ENCODE results near the gene TMC2. TPM values are rescaled to one million over a fixed set of nuclear protein-coding genes. Genes with fewer than 3 reads are reported as not detected.
"Not testable (repeated sequence)": the region's sequence is repeated elsewhere in the genome, so short reads cannot be mapped to it uniquely, and the experiment has no call there.

The TMC2 gene
- not detected for total RNA-seq

- Mint-ChIP-seq H3K27me3 (ENCODE audit: low read depth) (peaks cover 17% of the 10 kb centered on the region), H3K9me3 (no peaks in the 10 kb centered on the region), H3K4me3 (no peak within 1 kb of the TSS), H3K27ac (no peak within 1 kb of the TSS), H3K4me1 (ENCODE audit: low read depth) (no peaks in the 10 kb centered on the region), H3K36me3 (ENCODE audit: insufficient read depth in 2 of 2) (no peaks in the 10 kb centered on the region)
- ATAC-seq (replicated peaks in 1 of 2) (no peak), DNase-seq (no peak)
Measured at GRCh38 chr20:2536560-2536986, at the start of gene TMC2. TMC2 (plus strand) TSS chr20:2536573; CDS start chr20:2536622, 49 bp downstream.

GRCh38 chr20:2502808-2503384 is 33.5 kb upstream of the TMC2 start:
- not testable (repeated sequence) for DNase-seq; ATAC-seq (replicated peaks in 1 of 2); H3K27me3 Mint-ChIP-seq (ENCODE audit: low read depth); H3K4me3 Mint-ChIP-seq; H3K27ac Mint-ChIP-seq; H3K9me3 Mint-ChIP-seq; H3K4me1 Mint-ChIP-seq (ENCODE audit: low read depth)
- H3K36me3 Mint-ChIP-seq (ENCODE audit: insufficient read depth in 2 of 2) = peaks cover 4 to 12% of the 10 kb centered on the region in 2 donors

DNA sequence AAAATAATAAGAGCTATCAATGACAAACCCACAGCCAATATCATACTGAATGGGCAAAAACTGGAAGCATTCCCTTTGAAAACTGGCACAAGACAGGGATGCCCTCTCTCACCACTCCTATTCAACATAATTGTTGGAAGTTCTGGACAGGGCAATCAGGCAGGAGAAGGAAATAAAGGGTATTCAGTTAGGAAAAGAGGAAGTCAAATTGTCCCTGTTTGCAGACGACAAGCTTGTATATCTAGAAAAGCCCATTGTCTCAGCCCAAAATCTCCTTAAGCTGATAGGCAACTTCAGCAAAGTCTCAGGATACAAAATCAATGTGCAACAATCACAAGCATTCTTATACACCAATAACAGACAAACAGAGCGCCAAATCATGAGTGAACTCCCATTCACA is 31.6 kb upstream of the TMC2 start:
- ATAC-seq (replicated peaks in 1 of 2); DNase-seq; H3K9me3 Mint-ChIP-seq; H3K4me3 Mint-ChIP-seq; H3K27me3 Mint-ChIP-seq (ENCODE audit: low read depth); H3K27ac Mint-ChIP-seq: not testable (repeated sequence)
- peaks cover 7 to 11% of the 10 kb centered on the region in 2 donors for H3K36me3 Mint-ChIP-seq (ENCODE audit: insufficient read depth in 2 of 2)
- H3K4me1 Mint-ChIP-seq (ENCODE audit: low read depth) = peaks cover 16% of the 10 kb centered on the region

GRCh38 chr20:2506426-2506825 is 29.9 kb upstream of the TMC2 start:
- H3K27ac Mint-ChIP-seq, DNase-seq: not testable (repeated sequence)

DNA sequence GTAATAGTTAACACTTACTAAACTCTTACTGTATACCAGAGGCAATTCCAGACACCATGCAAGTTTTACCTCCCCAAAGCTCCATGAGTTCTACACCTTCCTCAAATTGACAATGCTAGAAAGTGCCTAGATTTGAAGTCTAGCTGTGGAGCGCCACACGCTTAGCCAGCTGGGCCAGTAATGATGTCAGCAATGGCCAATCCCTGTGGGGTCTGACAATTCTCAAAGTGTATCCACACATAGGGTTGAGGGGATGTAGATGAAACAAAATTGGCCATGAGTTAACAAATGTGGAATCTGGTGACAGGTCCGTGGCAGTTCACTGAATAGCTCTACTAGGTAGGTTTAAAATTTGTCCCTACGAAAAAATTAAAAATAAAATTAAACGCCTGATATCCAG is 28.9 kb upstream of the TMC2 start:
- peak overlapping the region; percentile 97 to 100 for H3K4me3 Mint-ChIP-seq

More at GRCh38 chr20:2506426-2506825, 29.9 kb upstream of the TMC2 start:
- H3K9me3 Mint-ChIP-seq; H3K4me3 Mint-ChIP-seq; ATAC-seq (replicated peaks in 1 of 2); H3K36me3 Mint-ChIP-seq (ENCODE audit: insufficient read depth in 2 of 2); H3K27me3 Mint-ChIP-seq (ENCODE audit: low read depth): not testable (repeated sequence)
- peaks cover 16% of the 10 kb centered on the region for H3K4me1 Mint-ChIP-seq (ENCODE audit: low read depth)

GRCh38 chr20:2507875-2508630 is 28.3 kb upstream of the TMC2 start:
- H3K4me3 Mint-ChIP-seq = peak overlapping the region; percentile 97 to 100
- peak; percentile 14 to 16 for ATAC-seq (replicated peaks in 1 of 2)
- no peak for DNase-seq
- peaks cover 16% of the 10 kb centered on the region for H3K4me1 Mint-ChIP-seq (ENCODE audit: low read depth)
- H3K36me3 Mint-ChIP-seq (ENCODE audit: insufficient read depth in 2 of 2) = peaks cover 3 to 7% of the 10 kb centered on the region in 2 donors
- no peaks in the 10 kb centered on the region for H3K9me3 Mint-ChIP-seq
- peaks cover 7% of the 10 kb centered on the region for H3K27me3 Mint-ChIP-seq (ENCODE audit: low read depth)
- peak overlapping the region; percentile 99 for H3K27ac Mint-ChIP-seq

More for the DNA sequence above, 28.9 kb upstream of the TMC2 start:
- Mint-ChIP-seq H3K27me3 (ENCODE audit: low read depth) (peaks cover 7% of the 10 kb centered on the region), H3K27ac (no peak overlapping the region), H3K36me3 (ENCODE audit: insufficient read depth in 2 of 2) (peaks cover 3 to 7% of the 10 kb centered on the region in 2 donors), H3K9me3 (peaks cover 0 to 2% of the 10 kb centered on the region in 2 donors), H3K4me1 (ENCODE audit: low read depth) (peaks cover 16% of the 10 kb centered on the region)
- no peak for ATAC-seq (replicated peaks in 1 of 2)
- DNase-seq = no peak

DNA sequence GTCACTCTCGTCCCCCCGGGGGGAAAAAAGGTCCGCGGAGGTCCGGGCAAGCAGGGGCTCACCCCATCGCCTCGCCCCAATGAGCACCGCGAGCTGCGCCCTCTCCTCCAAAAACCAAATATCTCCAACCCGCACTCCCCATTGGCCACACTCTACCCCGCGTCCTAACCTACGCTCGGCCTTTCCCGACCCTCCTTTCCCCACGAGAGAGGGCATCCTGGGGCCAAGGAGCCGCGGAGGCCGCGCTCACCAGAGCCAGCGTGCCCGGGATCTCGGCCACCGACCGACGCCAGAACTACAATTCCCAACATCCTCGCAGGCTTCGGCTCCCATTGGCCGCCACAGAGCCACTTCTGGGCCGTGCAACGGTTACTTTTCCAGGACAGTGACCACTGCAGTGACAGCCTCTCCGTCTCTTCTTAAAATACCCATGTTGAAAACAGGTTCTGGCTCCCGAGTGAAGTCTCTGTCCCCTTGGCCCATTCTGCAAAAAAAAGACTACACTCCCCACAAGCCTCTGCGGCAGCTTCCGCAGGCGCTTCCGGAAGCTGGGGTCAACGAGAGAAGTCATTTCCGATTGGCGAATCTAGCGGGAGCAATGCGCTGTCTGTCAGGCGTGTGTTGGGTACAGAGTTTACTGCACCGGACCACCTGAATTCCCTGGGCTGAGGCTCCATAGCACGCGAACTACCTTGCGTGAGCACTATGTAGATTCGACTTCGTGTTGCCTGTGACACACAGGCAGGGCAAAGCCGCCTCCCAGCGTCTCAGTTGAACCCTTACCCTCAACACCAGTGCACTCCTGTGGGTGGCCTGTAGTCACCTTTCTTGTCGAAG is 27.5 kb upstream of the TMC2 start, which contains the start of gene ZNF343:
Gene ZNF343 (minus strand): TSS at position 285 of the 837 bp plus-strand sequence. CDS start 15,020 bp downstream, outside the sequence.
- DNase-seq = peak; percentile 80 to 84
- peak within 1 kb of the TSS; percentile 97 to 100 for H3K4me3 Mint-ChIP-seq

GRCh38 chr20:2509468-2509781 is 26.9 kb upstream of the TMC2 start:
- H3K27ac Mint-ChIP-seq = peak overlapping the region; percentile 99
- ATAC-seq (replicated peaks in 1 of 2) (no peak), DNase-seq (no peak)
- peaks cover 16% of the 10 kb centered on the region for H3K4me1 Mint-ChIP-seq (ENCODE audit: low read depth)
- H3K4me3 Mint-ChIP-seq = peak overlapping the region; percentile 97 to 100
- peaks cover 14% of the 10 kb centered on the region for H3K27me3 Mint-ChIP-seq (ENCODE audit: low read depth)
- H3K36me3 Mint-ChIP-seq (ENCODE audit: insufficient read depth in 2 of 2) = peaks cover 3 to 7% of the 10 kb centered on the region in 2 donors
- H3K9me3 Mint-ChIP-seq = no peaks in the 10 kb centered on the region

More for the DNA sequence above, 27.5 kb upstream of the TMC2 start, which contains the start of gene ZNF343:
- Mint-ChIP-seq H3K9me3 (no peaks in the 10 kb centered on the region), H3K36me3 (ENCODE audit: insufficient read depth in 2 of 2) (peaks cover 3 to 7% of the 10 kb centered on the region in 2 donors), H3K27ac (peak within 1 kb of the TSS; percentile 99), H3K27me3 (ENCODE audit: low read depth) (peaks cover 12% of the 10 kb centered on the region), H3K4me1 (ENCODE audit: low read depth) (peaks cover 16% of the 10 kb centered on the region)
- ATAC-seq (replicated peaks in 1 of 2) = peak; percentile 97

DNA sequence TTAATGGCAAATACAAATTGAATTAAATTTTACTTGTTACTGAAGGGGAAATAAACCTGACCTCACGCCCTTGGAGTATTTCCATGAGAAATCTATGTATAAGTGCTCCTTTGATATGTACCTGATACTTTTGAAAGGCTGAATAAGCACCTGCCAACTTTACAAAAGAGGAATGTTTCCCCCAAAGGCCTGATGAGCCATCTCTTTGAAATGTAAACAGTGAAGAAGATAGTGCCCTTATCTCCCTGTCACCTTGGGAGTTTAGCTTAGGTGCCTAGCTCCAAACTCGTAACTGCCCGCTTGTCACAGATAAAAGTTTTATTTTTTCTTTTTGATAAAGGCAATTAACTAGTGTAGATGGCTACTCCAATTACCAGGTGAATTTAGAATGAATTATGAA is 26.6 kb upstream of the TMC2 start:
- H3K36me3 Mint-ChIP-seq (ENCODE audit: insufficient read depth in 2 of 2) = peaks cover 3 to 7% of the 10 kb centered on the region in 2 donors
- H3K27ac Mint-ChIP-seq = no peak overlapping the region
- peaks cover 16% of the 10 kb centered on the region for H3K4me1 Mint-ChIP-seq (ENCODE audit: low read depth)
- no peak for DNase-seq
- peaks cover 14% of the 10 kb centered on the region for H3K27me3 Mint-ChIP-seq (ENCODE audit: low read depth)
- no peaks in the 10 kb centered on the region for H3K9me3 Mint-ChIP-seq
- ATAC-seq (replicated peaks in 1 of 2) = no peak
- H3K4me3 Mint-ChIP-seq = peak overlapping the region; percentile 15 to 45

DNA sequence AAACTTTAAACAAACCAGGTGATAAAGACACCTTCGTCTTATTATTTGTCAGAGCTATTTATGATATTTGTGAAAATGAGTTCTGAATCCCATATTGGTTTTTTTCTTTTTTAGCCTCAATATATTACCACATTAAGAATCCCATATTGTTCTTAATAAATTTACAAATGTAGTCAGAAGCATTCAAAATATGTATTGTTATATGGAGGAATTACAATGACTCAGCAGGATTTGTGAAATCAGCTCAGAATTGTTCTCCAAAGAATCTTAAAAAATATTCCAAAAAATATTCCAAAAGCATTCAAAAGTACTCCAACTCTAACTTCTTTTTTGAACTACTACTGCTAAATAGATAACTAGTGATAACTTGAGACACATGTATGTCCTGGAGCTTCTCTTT is 21.2 kb upstream of the TMC2 start:
- Mint-ChIP-seq H3K4me3 (no peak overlapping the region), H3K27me3 (ENCODE audit: low read depth) (peaks cover 14% of the 10 kb centered on the region), H3K36me3 (ENCODE audit: insufficient read depth in 2 of 2) (no peaks in the 10 kb centered on the region), H3K9me3 (no peaks in the 10 kb centered on the region), H3K27ac (no peak overlapping the region), H3K4me1 (ENCODE audit: low read depth) (peaks cover 7% of the 10 kb centered on the region)
- DNase-seq (no peak), ATAC-seq (replicated peaks in 1 of 2) (no peak)

DNA sequence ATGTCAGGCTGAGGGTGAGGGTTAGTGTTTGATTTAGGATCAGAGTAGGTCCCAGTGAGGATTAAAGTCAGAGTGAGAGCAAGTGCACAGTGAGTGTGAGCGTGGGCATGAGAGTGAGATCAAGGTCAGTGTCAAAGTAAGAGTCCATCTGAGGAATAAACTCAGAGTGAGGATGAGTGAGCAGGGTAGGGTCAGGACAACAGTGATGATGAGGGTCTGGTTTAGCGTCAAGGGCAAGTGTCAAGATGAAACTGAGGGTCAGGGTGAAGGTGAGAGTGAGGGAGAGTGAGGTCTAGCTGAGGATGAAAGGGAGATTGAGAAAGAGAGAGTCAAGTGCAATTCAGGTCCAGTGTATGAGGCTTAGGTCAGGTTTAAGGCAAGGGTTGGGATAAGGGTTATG is 20.0 kb upstream of the TMC2 start:
- DNase-seq = no peak
- H3K27ac Mint-ChIP-seq = no peak overlapping the region
- no peak for ATAC-seq (replicated peaks in 1 of 2)
- no peak overlapping the region for H3K4me3 Mint-ChIP-seq
- H3K9me3 Mint-ChIP-seq = no peaks in the 10 kb centered on the region
- H3K36me3 Mint-ChIP-seq (ENCODE audit: insufficient read depth in 2 of 2) = no peaks in the 10 kb centered on the region
- H3K4me1 Mint-ChIP-seq (ENCODE audit: low read depth) = peaks cover 12% of the 10 kb centered on the region
- H3K27me3 Mint-ChIP-seq (ENCODE audit: low read depth) = peaks cover 17% of the 10 kb centered on the region

- DNase-seq (no peak), ATAC-seq (replicated peaks in 1 of 2) (no peak)
- H3K9me3 Mint-ChIP-seq = no peaks in the 10 kb centered on the region
- H3K4me1 Mint-ChIP-seq (ENCODE audit: low read depth) = peaks cover 19% of the 10 kb centered on the region
- no peak overlapping the region for H3K4me3 Mint-ChIP-seq
- no peaks in the 10 kb centered on the region for H3K36me3 Mint-ChIP-seq (ENCODE audit: insufficient read depth in 2 of 2)
- H3K27me3 Mint-ChIP-seq (ENCODE audit: low read depth) = peaks cover 14% of the 10 kb centered on the region
- no peak overlapping the region for H3K27ac Mint-ChIP-seq
Measured at GRCh38 chr20:2518096-2518495, 18.3 kb upstream of the TMC2 start.

- Mint-ChIP-seq H3K27ac (no peak overlapping the region), H3K4me3 (no peak overlapping the region), H3K27me3 (ENCODE audit: low read depth) (peaks cover 12% of the 10 kb centered on the region), H3K36me3 (ENCODE audit: insufficient read depth in 2 of 2) (no peaks in the 10 kb centered on the region), H3K9me3 (no peaks in the 10 kb centered on the region), H3K4me1 (ENCODE audit: low read depth) (peaks cover 19% of the 10 kb centered on the region)
- DNase-seq (no peak), ATAC-seq (replicated peaks in 1 of 2) (no peak)
Measured at GRCh38 chr20:2518558-2518957, 17.8 kb upstream of the TMC2 start.
